ENCODE results near the gene SELENON.

Gene SELENON

DNA sequence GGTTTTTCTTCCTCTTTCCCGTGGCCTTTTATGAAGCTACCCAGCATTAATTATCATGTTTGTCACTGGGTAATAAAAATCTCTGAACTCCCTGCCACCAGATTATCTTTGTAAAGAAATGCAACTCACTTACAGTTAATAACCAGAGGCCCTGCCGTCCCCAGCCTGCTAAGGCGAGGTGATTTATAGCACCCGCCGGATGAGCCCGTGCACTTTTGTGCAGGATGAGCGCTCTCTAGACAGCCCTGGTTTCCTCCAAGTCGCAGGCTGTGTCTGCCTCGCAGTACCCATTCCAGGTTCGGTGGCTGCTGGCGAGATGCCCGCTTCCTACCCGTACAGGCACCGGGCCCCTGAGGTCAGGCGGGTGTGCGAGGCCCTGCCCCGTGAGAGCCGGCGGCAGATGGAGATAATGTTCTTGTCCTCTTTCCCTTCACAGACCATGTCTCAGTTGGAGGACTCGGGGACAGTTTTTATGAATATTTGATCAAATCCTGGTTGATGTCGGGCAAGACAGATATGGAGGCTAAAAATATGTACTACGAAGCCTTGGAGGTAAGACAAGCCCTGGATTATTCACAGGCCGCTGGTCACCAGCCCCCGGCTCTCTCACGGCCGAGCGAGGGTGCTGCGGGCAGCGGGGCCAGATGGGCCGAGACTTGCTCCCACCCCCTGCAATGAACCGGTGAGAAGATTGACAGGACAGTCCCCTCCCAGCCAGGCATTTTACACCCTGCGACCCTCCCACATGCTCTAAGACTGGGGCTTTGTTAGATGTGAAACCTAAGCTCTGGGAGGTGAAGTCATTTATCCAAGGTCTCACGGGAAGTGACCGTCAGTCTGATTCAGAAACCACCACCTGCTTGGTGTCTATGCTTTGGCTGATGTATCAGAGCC is 28.5 kb upstream of the SELENON start:
- Histone ChIP-seq H3K27me3 (replicated peaks; ENCODE audit: control insufficient read depth, insufficient read depth, low read length, poor library complexity, severe bottlenecking) (no peaks in the 10 kb centered on the region), H3K27ac (ENCODE audit: insufficient read depth, low read length, poor library complexity, severe bottlenecking) (peak overlapping the region; percentile 26), H3K36me3 (ENCODE audit: control insufficient read depth, insufficient read depth, low read length) (no peaks in the 10 kb centered on the region), H3K9me3 (ENCODE audit: control insufficient read depth, low read length) (no peaks in the 10 kb centered on the region), H3K4me3 (ENCODE audit: insufficient read depth, low read depth, low read length, poor library complexity, severe bottlenecking) (no peak overlapping the region), H3K4me1 (ENCODE audit: control insufficient read depth, insufficient read depth, low read length, poor library complexity, severe bottlenecking) (peaks cover 40% of the 10 kb centered on the region)
- no peak for DNase-seq

DNA sequence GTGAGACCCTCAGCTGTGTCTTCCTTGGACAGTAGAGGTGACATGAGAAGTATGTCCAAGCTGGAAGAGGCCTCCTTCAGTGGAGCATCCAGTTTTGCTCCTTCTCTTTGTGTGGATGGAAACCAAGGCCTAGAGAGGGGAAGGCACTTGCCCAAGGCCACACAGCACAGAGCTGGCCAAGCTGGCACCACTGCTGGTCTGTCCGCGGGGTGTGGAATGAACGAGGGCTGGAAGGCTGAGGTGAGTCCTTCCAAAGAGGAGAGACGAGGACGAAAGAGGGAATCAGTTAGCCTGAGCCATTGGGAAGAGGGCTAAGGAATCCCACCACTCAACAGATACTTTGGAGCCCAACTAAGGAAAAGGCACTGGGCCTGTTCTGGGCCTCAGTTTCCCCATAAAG is 27.8 kb upstream of the SELENON start:
- peaks cover 40% of the 10 kb centered on the region for H3K4me1 ChIP-seq (ENCODE audit: control insufficient read depth, insufficient read depth, low read length, poor library complexity, severe bottlenecking)
- no peaks in the 10 kb centered on the region for H3K9me3 ChIP-seq (ENCODE audit: control insufficient read depth, low read length)
- H3K27ac ChIP-seq (ENCODE audit: insufficient read depth, low read length, poor library complexity, severe bottlenecking): no peak overlapping the region
- no peak overlapping the region for H3K4me3 ChIP-seq (ENCODE audit: insufficient read depth, low read depth, low read length, poor library complexity, severe bottlenecking)
- H3K36me3 ChIP-seq (ENCODE audit: control insufficient read depth, insufficient read depth, low read length): no peaks in the 10 kb centered on the region
- H3K27me3 ChIP-seq (replicated peaks; ENCODE audit: control insufficient read depth, insufficient read depth, low read length, poor library complexity, severe bottlenecking): no peaks in the 10 kb centered on the region
- DNase-seq: no peak

DNA sequence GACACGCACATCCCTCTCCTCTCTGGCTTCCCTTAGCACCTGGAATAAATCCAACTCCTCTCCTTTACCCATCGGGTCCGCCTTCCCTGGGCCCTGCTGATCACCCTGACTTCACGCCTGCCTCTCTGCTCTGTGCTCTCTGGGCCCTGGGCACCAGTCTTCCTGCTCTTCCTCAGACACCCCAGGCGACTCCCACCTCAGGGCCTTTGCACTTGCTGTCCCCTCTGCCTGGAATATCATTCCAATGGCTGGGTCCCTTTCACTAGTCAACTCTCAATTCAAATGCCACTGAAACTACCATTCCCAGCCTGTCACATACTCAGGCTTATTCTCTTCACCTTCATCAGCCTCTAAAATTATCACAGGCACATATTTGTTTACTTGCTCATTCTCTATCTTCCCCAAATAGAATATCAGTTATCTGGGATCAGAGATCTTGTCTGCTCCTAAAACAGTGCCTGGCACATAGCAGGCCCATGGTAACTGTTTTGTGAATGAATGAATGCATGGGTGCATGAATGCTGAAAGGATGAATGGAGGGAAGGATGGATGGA is 27.2 kb upstream of the SELENON start:
- H3K4me1 ChIP-seq (ENCODE audit: control insufficient read depth, insufficient read depth, low read length, poor library complexity, severe bottlenecking): peaks cover 40% of the 10 kb centered on the region

DNA sequence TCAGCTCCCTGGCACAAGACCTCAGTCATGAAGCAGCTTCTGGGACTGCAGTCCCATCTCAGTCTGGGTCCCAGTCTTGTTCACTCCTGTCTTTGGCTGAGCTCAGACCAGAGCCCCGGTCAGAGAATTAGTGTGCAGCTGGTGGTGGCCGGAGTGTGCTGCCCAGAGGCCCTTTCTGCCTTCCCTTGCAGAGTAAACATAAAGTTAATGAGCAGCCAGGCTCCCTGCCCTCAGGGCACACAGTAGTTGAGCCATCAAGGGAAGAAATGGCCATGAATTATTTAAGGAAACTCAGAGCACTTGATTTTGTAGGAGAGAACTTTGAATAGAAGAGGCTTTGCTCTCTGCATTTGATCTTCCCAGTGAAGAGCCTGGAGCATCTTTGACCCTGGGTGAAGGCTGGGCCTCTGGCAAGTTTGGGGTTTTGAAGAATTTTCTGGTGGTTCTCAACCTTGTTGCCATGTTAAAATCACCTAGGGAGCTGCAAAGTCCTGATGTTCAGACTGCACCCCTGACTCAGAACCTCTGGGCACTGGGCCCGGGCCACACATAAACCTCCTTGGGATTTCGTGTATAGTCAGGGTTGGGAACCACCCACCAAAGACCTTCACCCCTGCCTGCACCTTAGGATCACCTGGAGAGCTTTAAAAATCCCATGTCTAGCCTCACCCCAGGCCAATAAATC is 26.4 kb upstream of the SELENON start:
- Histone ChIP-seq H3K4me1 (ENCODE audit: control insufficient read depth, insufficient read depth, low read length, poor library complexity, severe bottlenecking) (peaks cover 43% of the 10 kb centered on the region), H3K27ac (ENCODE audit: insufficient read depth, low read length, poor library complexity, severe bottlenecking) (peak overlapping the region; percentile 74), H3K9me3 (ENCODE audit: control insufficient read depth, low read length) (no peaks in the 10 kb centered on the region), H3K36me3 (ENCODE audit: control insufficient read depth, insufficient read depth, low read length) (peaks cover 8% of the 10 kb centered on the region), H3K4me3 (ENCODE audit: insufficient read depth, low read depth, low read length, poor library complexity, severe bottlenecking) (no peak overlapping the region), H3K27me3 (replicated peaks; ENCODE audit: control insufficient read depth, insufficient read depth, low read length, poor library complexity, severe bottlenecking) (no peaks in the 10 kb centered on the region)
- no peak for DNase-seq

More for the DNA sequence above, 27.2 kb upstream of the SELENON start:
- H3K36me3 ChIP-seq (ENCODE audit: control insufficient read depth, insufficient read depth, low read length): no peaks in the 10 kb centered on the region
- H3K27me3 ChIP-seq (replicated peaks; ENCODE audit: control insufficient read depth, insufficient read depth, low read length, poor library complexity, severe bottlenecking): no peaks in the 10 kb centered on the region
- DNase-seq: no peak
- no peak overlapping the region for H3K4me3 ChIP-seq (ENCODE audit: insufficient read depth, low read depth, low read length, poor library complexity, severe bottlenecking)
- no peak overlapping the region for H3K27ac ChIP-seq (ENCODE audit: insufficient read depth, low read length, poor library complexity, severe bottlenecking)
- H3K9me3 ChIP-seq (ENCODE audit: control insufficient read depth, low read length): no peaks in the 10 kb centered on the region

DNA sequence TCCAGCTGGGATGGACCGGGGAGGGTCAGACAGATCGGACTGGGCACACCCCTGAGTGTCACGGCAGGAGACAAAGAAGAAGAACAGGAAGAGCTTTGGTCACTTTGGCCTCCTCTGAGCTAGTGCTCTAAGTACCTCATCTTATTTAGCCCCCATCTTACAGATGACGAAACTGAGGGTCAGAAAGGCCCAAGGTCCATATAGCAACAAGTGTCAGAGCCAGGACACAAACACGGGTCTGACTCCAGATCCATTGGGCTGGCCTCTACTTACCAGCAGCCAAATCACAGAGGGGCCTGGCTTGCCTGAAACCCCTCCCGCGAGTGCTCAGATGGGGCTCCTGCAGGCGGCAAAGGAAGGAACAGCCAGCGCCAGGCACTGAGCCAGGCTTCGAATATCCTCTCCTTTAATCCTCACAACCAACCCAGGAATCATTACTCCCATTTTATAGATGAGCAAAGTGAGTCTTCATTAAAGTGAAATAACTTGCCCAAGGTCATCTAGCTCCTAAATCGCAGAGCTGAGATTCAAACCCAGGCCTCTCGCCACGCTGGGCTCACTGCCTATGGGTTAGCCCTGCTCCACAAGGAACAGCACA is 25.7 kb upstream of the SELENON start:
- Histone ChIP-seq H3K36me3 (ENCODE audit: control insufficient read depth, insufficient read depth, low read length) (peaks cover 11% of the 10 kb centered on the region), H3K9me3 (ENCODE audit: control insufficient read depth, low read length) (no peaks in the 10 kb centered on the region), H3K27ac (ENCODE audit: insufficient read depth, low read length, poor library complexity, severe bottlenecking) (peak overlapping the region; percentile 74), H3K27me3 (replicated peaks; ENCODE audit: control insufficient read depth, insufficient read depth, low read length, poor library complexity, severe bottlenecking) (no peaks in the 10 kb centered on the region), H3K4me3 (ENCODE audit: insufficient read depth, low read depth, low read length, poor library complexity, severe bottlenecking) (no peak overlapping the region), H3K4me1 (ENCODE audit: control insufficient read depth, insufficient read depth, low read length, poor library complexity, severe bottlenecking) (peaks cover 43% of the 10 kb centered on the region)
- peak in 1 of 3 donors; percentile 8 for DNase-seq

DNA sequence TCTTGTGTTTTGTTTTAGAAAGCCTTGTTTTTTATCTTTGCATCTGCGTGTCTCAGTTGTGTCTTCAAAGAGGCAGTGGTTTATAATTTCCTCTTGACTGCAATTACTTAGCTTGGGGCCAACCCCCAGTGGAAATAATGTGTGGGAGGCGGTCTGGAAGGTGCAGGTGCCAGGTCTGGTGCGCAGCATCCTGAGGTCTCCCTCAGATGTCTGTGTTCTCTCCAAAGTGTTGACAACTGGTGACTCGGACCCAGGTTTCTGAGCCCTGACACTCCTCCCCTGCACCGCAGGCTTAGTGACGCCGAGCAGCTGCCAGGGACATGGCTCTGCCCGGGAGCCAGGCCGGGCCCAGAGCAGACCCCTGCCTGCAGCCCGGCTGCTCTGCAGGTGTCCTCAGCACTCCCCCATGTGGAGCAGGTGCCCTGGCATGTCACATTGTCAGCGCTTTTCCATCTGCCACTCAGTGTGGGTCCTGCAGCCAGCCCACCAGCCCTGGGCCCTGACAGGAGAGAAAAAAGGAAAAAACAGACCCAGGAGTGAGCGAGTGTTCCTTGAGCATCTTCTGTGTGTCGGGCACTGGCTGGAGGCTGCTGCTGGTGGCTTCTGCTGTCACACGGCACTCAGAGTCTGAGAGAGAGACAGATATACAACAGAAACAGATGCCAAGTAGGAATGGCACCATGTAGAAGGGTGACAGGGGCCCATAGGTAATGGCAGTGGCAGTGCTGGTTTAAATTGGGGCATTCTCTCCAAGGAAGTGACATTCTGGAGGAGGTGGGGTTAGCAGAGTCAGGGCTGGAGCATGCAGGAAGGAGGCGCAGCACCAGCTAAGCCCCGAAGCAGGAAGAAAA is 24.8 kb upstream of the SELENON start:
- DNase-seq: peak; percentile 67 to 80 (median 69)
- Histone ChIP-seq H3K4me3 (ENCODE audit: insufficient read depth, low read depth, low read length, poor library complexity, severe bottlenecking) (peak overlapping the region; percentile 29), H3K36me3 (ENCODE audit: control insufficient read depth, insufficient read depth, low read length) (peaks cover 17% of the 10 kb centered on the region), H3K4me1 (ENCODE audit: control insufficient read depth, insufficient read depth, low read length, poor library complexity, severe bottlenecking) (peaks cover 43% of the 10 kb centered on the region), H3K9me3 (ENCODE audit: control insufficient read depth, low read length) (no peaks in the 10 kb centered on the region), H3K27ac (ENCODE audit: insufficient read depth, low read length, poor library complexity, severe bottlenecking) (peak overlapping the region; percentile 73), H3K27me3 (replicated peaks; ENCODE audit: control insufficient read depth, insufficient read depth, low read length, poor library complexity, severe bottlenecking) (no peaks in the 10 kb centered on the region)

DNA sequence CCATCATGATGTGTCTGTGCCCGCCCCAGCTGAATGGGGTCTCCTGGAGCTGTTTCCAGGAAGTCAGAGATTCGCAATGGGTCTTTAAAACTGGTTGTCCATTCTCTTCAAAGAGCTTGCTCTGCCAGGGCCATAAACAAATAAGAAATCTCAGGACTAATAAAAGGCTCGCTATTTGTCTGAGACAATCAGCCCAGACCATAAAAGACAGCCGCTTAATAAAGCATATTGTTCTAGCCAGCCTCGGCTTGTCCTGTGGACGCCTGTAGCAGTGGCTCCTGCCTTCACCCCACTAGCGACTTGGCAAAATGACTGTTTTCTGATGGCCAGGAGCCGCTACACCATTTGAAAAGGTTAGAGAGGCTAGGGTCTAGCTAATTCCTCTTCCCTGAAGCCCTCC is 20.6 kb upstream of the SELENON start:
- H3K27me3 ChIP-seq (replicated peaks; ENCODE audit: control insufficient read depth, insufficient read depth, low read length, poor library complexity, severe bottlenecking): no peaks in the 10 kb centered on the region
- peaks cover 17% of the 10 kb centered on the region for H3K4me1 ChIP-seq (ENCODE audit: control insufficient read depth, insufficient read depth, low read length, poor library complexity, severe bottlenecking)
- DNase-seq: no peak
- no peak overlapping the region for H3K4me3 ChIP-seq (ENCODE audit: insufficient read depth, low read depth, low read length, poor library complexity, severe bottlenecking)
- H3K27ac ChIP-seq (ENCODE audit: insufficient read depth, low read length, poor library complexity, severe bottlenecking): no peak overlapping the region
- no peaks in the 10 kb centered on the region for H3K9me3 ChIP-seq (ENCODE audit: control insufficient read depth, low read length)
- peaks cover 39% of the 10 kb centered on the region for H3K36me3 ChIP-seq (ENCODE audit: control insufficient read depth, insufficient read depth, low read length)

DNA sequence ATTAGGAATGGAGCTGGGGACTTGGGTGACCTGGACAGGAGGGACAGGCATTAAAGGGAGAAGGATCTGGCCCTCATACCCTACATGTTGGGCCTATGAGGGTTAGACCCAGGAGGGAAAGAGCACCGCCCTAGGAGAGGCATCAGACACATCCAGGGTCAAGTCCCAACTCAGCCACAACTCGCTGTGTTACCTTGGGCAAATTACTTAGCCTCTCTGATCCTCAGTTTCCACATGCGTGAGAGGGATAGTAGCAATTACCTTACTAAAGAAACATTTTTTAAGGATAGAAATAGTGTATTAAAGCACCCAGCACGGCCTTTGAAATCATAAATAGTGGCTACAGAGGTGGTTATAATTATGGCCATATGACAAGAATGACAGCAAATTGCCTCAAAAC is 20.1 kb upstream of the SELENON start:
- Histone ChIP-seq H3K36me3 (ENCODE audit: control insufficient read depth, insufficient read depth, low read length) (peaks cover 44% of the 10 kb centered on the region), H3K27ac (ENCODE audit: insufficient read depth, low read length, poor library complexity, severe bottlenecking) (no peak overlapping the region), H3K27me3 (replicated peaks; ENCODE audit: control insufficient read depth, insufficient read depth, low read length, poor library complexity, severe bottlenecking) (no peaks in the 10 kb centered on the region), H3K4me3 (ENCODE audit: insufficient read depth, low read depth, low read length, poor library complexity, severe bottlenecking) (no peak overlapping the region), H3K4me1 (ENCODE audit: control insufficient read depth, insufficient read depth, low read length, poor library complexity, severe bottlenecking) (peaks cover 14% of the 10 kb centered on the region), H3K9me3 (ENCODE audit: control insufficient read depth, low read length) (no peaks in the 10 kb centered on the region)
- DNase-seq: no peak

DNA sequence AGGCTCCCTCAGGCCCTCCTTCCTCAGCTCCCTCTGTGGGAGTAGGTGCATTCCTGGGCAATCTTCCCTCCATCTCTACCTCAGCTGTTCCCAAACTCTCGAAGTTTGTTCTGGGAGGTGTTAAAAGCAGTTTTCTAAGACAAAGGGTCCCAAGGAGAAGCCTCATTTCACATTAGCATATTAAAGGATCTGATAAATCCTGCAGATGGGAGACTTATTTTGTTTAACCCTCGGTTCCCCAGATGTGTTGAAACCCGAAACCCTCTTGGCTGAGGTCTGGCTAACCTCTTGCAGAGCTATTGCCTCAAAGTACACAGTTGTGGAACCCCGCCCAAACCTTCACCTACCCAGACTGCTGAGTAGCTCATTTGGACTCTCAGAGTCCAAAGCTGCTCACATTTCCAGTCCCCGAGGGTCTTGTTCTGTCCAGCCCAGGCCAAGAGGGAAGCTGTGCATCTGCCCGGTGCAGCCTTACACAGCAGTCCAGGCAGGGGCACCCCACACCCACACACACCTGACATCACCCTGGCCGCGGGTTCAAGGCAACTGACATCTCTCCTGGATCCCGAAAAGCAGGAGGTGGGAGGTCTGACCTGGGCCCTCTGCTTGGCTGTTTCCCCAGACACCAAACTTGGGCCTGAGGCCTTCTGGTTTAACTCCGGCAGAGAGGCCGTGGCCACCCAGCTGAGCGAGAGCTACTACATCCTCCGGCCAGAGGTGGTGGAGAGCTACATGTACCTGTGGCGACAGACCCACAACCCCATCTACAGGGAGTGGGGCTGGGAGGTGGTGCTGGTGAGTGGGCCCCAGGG is 19.5 kb upstream of the SELENON start:
- Histone ChIP-seq H3K4me1 (ENCODE audit: control insufficient read depth, insufficient read depth, low read length, poor library complexity, severe bottlenecking) (peaks cover 8% of the 10 kb centered on the region), H3K9me3 (ENCODE audit: control insufficient read depth, low read length) (no peaks in the 10 kb centered on the region), H3K27me3 (replicated peaks; ENCODE audit: control insufficient read depth, insufficient read depth, low read length, poor library complexity, severe bottlenecking) (no peaks in the 10 kb centered on the region), H3K4me3 (ENCODE audit: insufficient read depth, low read depth, low read length, poor library complexity, severe bottlenecking) (no peak overlapping the region), H3K27ac (ENCODE audit: insufficient read depth, low read length, poor library complexity, severe bottlenecking) (no peak overlapping the region), H3K36me3 (ENCODE audit: control insufficient read depth, insufficient read depth, low read length) (peaks cover 48% of the 10 kb centered on the region)
- no peak for DNase-seq
